Lung (tissue), 12 donors: ENCODE results near the gene VEZT. TPM values are rescaled to one million over a fixed set of nuclear protein-coding genes. Genes with fewer than 3 reads are reported as not detected.

ENCODE experiments used
- ATAC-seq: fragments of 200-7000 bp; cut with Tn5 transposase; one replicate; pipeline ENCODE4 v1.9.1; 2020; ENCODE audit warnings: moderate number of reproducible peaks; ENCODE audit not compliant: insufficient read depth, low FRiP score
- DNase-seq, 3 donors: peaks; one replicate each; pipeline ENCODE4 v3.0.0-alpha.2; 2013 to 2017
- H3K27ac ChIP-seq, 2 donors: one replicate each; pipeline ENCODE4 v1.5.1; 2013; ENCODE audit warnings: mild to moderate bottlenecking in 2 of 2, moderate library complexity in 2 of 2, control low read depth in 1 of 2, inconsistent platforms in 1 of 2, low read depth in 1 of 2, low read length in 1 of 2
- H3K27me3 ChIP-seq, 3 donors: one replicate each; pipeline ENCODE4 v1.5.1; 2013; ENCODE audit warnings: low read length in 2 of 3; ENCODE audit not compliant: control insufficient read depth in 3 of 3, insufficient read depth in 3 of 3
- H3K36me3 ChIP-seq, 4 donors: one replicate each; pipeline ENCODE4 v1.5.1; 2013; ENCODE audit warnings: low read length in 4 of 4, mild to moderate bottlenecking in 1 of 4, moderate library complexity in 1 of 4; ENCODE audit not compliant: control insufficient read depth in 4 of 4, insufficient read depth in 4 of 4
- H3K4me1 ChIP-seq, 5 donors: one replicate each; pipeline ENCODE4 v1.5.1; 2013; ENCODE audit warnings: low read length in 5 of 5, mild to moderate bottlenecking in 2 of 5, moderate library complexity in 1 of 5; ENCODE audit not compliant: control insufficient read depth in 5 of 5, insufficient read depth in 5 of 5
- H3K4me3 ChIP-seq: one replicate; pipeline ENCODE4 v1.5.1; 2013; ENCODE audit warnings: mild to moderate bottlenecking, control low read depth, moderate library complexity
- H3K9ac ChIP-seq, 2 donors: one replicate each; pipeline ENCODE4 v1.5.1; 2013; ENCODE audit warnings: low read length in 2 of 2, control low read depth in 1 of 2; ENCODE audit not compliant: insufficient read depth in 1 of 2
- H3K9me3 ChIP-seq, 4 donors: one replicate each; pipeline ENCODE4 v1.5.1; 2013; ENCODE audit warnings: low read length in 3 of 4, mild to moderate bottlenecking in 1 of 4, moderate library complexity in 1 of 4; ENCODE audit not compliant: control insufficient read depth in 4 of 4, insufficient read depth in 3 of 4
- CTCF ChIP-seq: IDR thresholded peaks from 2 replicates; pipeline ENCODE4 v1.5.1; 2012; ENCODE audit warnings: mild to moderate bottlenecking; ENCODE audit errors: control extremely low read depth, extremely low read depth
- WGBS, 2 donors: extraction: QIAGEN DNeasy Blood & Tissue Kit; methylation state at CpG; one replicate each; pipeline ENCODE4 v1.1.7; 2013; 5-methylcytosine and 5-hydroxymethylcytosine counted together
- polyA plus RNA-seq, 2 donors: library from polyadenylated mRNA; stranded (reverse); fragments of 200-250 nt; gene quantifications; one replicate each; pipeline ENCODE4 v1.2.1, GENCODE V29; 2013
- total RNA-seq, 2 donors: library from RNA; depleted of rRNA in 1 of 2; stranded (reverse); fragments of >200 nt in 1 of 2; gene quantifications; one replicate each; pipeline ENCODE4 v1.2.1, GENCODE V29; 2014 to 2021
- donor health status: control.
- donor health status: control.
- donor health status: Bipolar disorder and iron deficiency.
- donor health status: healthy.
- donor health status: DM: yes; HTN: yes; CAD: no.

VEZT gene
- total and polyA plus RNA-seq, 4 donors, result 28.6 to 144 (median 47.3) TPM

DNA sequence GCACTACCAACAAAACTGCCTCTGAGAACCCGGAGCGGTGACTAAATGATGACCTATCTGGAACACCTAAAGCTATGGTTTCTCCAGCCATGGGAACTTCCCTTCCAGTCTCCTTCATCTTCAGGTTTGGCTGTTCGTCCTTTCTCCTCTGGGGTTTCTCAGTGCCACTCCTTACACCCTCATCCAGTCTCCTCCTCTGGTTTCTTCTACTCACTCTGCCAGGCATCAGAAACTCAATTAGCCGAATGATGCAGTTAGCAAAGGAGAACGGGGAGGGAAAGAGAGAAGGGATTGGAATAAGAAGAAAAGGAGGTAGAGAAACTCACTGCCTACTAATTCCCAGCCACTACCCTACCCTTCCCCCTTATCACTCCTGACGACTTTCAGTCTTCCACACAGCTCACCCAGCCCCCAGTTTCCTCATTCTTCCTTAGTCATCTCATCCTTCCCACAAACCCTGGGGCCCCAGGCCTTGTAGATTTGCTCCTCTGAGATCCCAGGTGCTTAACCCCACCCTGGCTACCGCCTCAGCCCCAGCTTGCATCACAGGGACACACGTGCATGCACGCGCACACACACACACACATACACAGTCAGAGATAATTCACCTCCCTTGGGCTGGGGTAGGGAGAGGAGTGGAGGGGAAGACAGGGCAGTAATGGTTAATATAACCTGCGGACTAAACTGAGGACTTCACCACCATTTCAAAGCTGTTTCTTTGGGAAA lies 13.3 kb upstream of the VEZT start:
- H3K27me3 ChIP-seq, result no peaks in the 10 kb centered on the region
- no peak overlapping the region for H3K9ac ChIP-seq
- ATAC-seq, result peak; percentile 67
- WGBS, 2 donors, result 59 to 71% methylated on average over 11 of the region's 11 CpGs
- H3K36me3 ChIP-seq, result peaks cover 0 to 3% (median 1%) of the 10 kb centered on the region in 4 donors
- H3K27ac ChIP-seq, result peak overlapping the region; percentile 46 to 76
- DNase-seq, result peak in 1 of 3 donors; percentile 49
- peaks cover 14 to 44% (median 29%) of the 10 kb centered on the region in 5 donors for H3K4me1 ChIP-seq
- no peaks in the 10 kb centered on the region for H3K9me3 ChIP-seq
- TF ChIP-seq CTCF, result no peak
- H3K4me3 ChIP-seq, result no peak overlapping the region

DNA sequence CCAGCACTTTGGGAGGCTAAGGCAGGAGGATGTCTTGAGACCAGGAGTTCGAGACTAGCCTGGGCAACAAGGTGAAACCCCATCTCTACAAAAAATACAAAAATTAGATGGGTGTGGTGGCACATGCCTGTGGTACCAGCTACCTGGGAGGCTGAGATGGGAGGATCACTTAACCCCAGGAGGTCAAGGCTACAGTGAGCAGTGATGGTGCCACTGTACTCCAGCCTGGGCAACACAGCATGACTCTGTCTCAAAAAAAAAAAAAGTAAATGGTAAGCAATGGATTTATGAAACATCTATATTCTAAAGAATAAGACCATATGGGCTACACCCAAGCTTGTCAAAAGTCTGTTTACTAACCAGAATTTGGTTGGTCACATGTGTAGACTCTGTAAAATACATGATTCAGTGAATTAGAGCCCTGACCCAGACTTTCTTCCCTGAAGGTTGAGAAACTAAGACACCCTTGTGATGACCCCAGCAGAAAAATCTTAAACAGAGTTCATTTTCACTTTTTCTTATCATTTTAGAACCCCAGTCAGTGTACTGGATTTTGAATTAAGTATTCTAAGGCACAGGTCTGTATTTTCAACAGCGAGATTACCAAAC lies 12.5 kb upstream of the VEZT start:
- Histone ChIP-seq H3K27me3 (no peaks in the 10 kb centered on the region), H3K4me1 (peaks cover 14 to 40% (median 29%) of the 10 kb centered on the region in 5 donors), H3K36me3 (peaks cover 0 to 3% (median 1%) of the 10 kb centered on the region in 4 donors), H3K9me3 (no peaks in the 10 kb centered on the region), H3K4me3 (no peak overlapping the region), H3K27ac (peak overlapping the region; percentile 52 to 79), H3K9ac (no peak overlapping the region)
- 94 to 95% methylated on average over 2 of the region's 2 CpGs for WGBS, 2 donors
- ATAC-seq, result no peak
- no peak for TF ChIP-seq CTCF
- DNase-seq, result no peak

- ATAC-seq, result peak; percentile 38
- H3K27me3 ChIP-seq, result no peaks in the 10 kb centered on the region
- H3K36me3 ChIP-seq, result peaks cover 0 to 3% (median 1%) of the 10 kb centered on the region in 4 donors
- peaks cover 14 to 34% (median 26%) of the 10 kb centered on the region in 5 donors for H3K4me1 ChIP-seq
- 37 to 43% methylated on average over 4 of the region's 4 CpGs for WGBS, 2 donors
- no peak for DNase-seq
- H3K27ac ChIP-seq, result peak overlapping the region; percentile 68 to 79
- no peaks in the 10 kb centered on the region for H3K9me3 ChIP-seq
- H3K9ac ChIP-seq, result no peak overlapping the region
- no peak for TF ChIP-seq CTCF
- H3K4me3 ChIP-seq, result no peak overlapping the region
Observed at GRCh38 chr12:95205685-95206084, 11.9 kb upstream of the VEZT start.
